HG03025 (cell line): ENCODE data around the gene RAPGEF3.

Experiments used
- ATAC-seq: cut with Tn5 transposase; IDR thresholded peaks from one replicate; pipeline ENCODE4 v1.9.1; 2021; ENCODE audit warnings: mild to moderate bottlenecking, moderate library complexity; ENCODE audit not compliant: unreplicated experiment, low FRiP score

RAPGEF3 gene

GRCh38 chr12:47725893-47726292, 32.8 kb downstream of the RAPGEF3 start:
- ATAC-seq: peak; percentile 81

GRCh38 chr12:47725091-47725772, 33.4 kb downstream of the RAPGEF3 start, which contains the start of gene ENDOU:
TSS of gene ENDOU (minus strand) at chr12:47725490. CDS start at chr12:47725413, 77 bp downstream.
- no peak for ATAC-seq

GRCh38 chr12:47722941-47723631, 35.6 kb downstream of the RAPGEF3 start:
- ATAC-seq: no peak

DNA sequence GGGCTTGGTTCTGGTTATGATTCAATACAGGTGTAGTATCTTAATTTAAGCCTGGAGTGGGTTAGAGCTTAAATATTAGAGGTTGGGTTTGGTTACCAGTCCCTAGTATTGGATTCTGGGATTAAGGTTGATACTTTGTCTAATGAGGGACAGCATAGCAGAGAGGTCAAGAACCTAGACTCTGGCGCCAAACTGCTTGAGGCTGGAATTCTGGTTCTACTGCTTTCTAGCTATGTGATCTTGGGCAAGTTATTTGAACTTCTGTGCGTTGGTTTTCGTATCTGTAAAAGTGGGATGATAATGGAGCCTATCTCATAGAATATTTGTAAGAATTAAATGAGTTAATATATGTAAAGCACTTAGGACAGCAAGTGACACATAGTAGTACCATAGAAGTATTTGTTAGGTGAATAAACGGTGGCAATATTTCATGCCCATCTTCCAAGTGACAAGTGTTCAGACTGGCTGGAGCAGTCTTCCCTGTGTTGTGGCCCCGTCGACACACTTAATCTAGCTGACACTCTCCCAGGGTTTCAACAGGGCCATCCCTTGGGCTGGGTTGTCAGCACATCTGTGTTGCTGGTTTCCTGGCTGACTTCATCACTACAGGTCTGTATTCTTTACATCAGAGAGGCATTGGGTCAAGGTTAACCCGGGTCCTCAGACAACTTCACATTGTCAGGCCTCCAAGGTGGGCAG, 36.4 kb downstream of the RAPGEF3 start:
- ATAC-seq: no peak

GRCh38 chr12:47721431-47721973, 37.2 kb downstream of the RAPGEF3 start:
- no peak for ATAC-seq

- ATAC-seq: no peak
Observed at GRCh38 chr12:47718531-47718930, 40.1 kb downstream of the RAPGEF3 start.

DNA sequence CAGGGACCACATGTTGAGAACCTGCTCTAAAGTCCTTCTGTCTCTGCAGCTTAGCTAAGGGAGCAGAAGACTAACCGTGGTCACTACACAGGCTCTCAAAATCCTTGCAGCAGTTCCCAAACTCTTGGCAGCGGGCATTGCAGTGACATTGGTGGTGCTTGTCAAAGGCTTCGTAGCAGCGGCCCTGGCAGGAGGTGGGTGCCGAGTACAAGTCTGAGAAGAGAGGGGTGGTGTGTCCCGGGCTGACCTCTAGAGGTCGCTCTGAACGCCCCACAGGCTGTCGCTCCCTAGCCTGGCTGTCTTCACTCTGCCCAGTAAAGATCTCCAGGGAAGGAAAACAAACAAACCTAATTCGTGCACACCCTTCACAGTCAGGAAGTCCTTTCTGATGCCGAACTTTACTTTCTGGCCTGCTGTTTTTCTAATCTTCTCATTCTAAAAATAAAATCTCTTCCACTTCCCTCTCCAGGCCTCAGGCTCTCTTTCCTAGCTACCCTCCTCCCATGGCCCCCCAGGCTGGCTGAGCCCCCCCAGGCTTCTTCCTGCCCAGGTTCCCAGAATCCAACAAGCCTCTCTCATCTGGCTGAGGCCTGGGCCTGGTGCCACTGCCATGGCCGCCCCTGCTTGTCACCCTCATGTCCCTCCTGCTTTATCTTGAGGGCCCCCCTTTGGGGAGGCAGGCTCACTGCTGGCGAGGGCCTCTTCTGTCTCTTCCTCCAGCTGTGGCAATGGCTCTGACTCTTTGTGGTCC, 41.1 kb downstream of the RAPGEF3 start:
- ATAC-seq: no peak

- no peak for ATAC-seq
Observed at GRCh38 chr12:47717046-47717442, 41.6 kb downstream of the RAPGEF3 start.

GRCh38 chr12:47715877-47716548, 42.7 kb downstream of the RAPGEF3 start:
- ATAC-seq: no peak

- peak; percentile 50 for ATAC-seq
Observed at GRCh38 chr12:47715393-47715876, 43.2 kb downstream of the RAPGEF3 start.

GRCh38 chr12:47714826-47715386, 43.8 kb downstream of the RAPGEF3 start:
- ATAC-seq: no peak

DNA sequence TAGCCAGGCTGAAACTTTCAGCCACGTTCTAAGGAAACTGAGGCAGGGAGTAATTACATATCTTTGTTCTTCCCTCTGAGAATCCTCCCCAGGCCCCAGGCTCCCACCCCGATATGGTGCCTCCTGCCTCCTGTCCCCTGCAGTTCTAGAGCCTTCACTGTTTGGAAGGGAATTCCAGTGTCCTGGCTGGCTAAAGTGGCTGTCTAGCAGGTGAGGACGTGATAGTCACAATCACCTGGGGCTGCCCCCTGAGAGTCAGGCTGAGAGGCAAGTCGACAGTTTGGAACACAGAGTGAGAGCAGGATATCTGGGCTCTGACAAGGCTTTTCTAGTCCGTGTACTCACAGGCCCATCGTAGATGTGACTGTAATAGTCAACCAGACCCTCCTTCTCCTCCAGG, 46.5 kb downstream of the RAPGEF3 start:
- ATAC-seq: no peak

DNA sequence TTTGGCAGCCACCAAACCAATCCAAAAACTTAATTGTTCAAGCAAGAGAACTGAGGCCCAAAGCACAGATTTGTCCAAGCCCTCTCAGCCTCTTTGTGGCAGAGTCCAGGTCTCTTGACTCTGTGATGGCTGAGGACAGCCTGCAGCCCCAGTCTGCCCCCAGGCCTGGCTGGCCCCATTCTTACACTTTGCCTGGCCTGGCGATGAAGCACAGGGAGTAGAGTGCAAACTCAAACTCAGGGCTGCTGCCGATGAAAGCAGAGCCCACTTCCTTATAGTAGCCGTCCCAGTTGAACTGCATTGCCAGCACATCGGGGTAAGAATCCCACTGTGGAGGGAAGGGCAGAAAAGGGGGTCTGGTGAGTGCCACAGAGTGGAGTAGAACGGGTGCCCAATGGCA, 47.2 kb downstream of the RAPGEF3 start:
- ATAC-seq: no peak

DNA sequence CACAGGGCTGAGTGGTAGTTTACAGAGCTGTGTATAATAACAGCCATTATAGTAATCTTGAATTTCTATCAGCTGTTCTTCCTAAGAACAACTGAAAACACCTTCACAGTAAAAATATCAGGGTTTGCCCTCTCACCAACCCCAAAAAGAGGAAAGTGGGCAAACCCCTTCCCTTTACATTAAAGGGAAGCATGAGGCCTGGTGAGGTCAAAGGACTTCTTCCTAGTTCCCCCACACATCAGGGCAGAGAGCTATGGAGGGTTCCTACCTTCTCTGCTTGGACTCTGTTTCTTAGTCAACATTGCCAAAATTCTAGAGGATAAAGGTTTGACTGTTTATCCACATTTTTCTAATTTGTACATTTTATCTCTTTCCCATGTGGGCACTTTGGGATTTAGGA, 48.4 kb downstream of the RAPGEF3 start:
- no peak for ATAC-seq

DNA sequence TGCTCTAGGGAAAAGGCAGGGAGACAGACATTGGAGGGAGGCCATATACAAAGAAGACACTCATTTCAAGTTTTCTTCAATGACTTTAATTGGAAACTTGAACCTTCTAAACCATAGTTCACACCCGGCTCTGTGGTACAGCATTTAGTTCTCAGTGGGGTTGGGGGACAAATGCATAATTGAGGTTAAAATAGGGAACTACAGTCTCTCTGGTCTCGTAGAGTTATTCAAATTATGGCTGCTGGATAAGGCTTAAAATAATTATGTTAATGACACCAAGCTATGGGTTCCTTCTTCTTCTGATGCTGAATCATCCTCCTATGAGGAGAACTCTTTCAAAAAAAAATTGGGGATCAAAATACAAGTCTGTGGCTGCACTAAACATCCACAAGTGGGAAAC, 49.0 kb downstream of the RAPGEF3 start:
- ATAC-seq: no peak

DNA sequence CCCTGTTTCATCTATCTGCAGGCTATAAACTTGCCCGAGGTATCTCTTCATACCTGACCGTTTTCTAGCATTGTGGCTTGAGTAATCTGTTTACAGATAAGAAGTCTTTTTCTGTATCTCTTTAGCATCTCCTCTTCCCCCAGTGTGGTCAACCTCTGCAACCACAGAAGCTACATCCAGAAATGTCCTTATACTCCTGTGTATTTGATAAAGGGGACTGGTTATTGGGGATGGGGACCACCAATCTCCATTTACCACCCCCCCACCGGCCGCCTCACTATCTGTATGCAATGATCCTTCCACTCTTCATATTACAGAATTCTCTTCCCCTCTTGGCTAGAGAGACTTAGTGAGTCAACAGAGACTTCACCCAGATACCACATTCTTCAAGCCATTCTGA, 49.4 kb downstream of the RAPGEF3 start:
- ATAC-seq: no peak

DNA sequence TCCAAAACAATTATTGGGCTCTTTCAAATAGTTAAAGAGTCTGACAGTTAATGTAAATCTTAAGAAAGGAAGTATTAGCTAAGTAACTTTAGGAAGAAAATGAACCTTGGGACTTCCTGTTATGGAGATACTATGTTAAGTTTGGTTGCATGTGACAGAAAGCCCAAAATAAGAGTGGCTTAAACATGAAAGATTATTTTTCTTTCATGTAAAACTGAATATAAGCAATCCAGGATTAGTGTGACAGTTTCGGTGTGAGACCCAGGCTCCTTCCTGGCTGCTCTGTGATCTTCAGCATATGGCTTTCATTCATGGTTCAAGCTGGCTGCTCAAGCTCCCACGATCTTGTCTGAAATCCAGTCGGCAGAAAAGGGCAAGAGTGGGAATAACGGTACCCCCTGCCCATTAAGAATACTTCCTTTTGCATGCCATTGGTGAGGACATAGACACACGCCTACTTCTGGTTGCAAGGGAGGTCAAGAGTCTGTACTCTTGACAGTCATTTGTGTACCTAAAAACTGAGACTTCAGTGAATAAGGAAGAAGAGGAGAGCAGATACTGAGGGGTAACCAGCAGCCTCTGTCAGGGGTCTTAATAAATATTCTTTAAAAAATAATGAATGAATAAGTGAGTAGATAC, 50.7 kb downstream of the RAPGEF3 start:
- no peak for ATAC-seq

- ATAC-seq: no peak
Observed at GRCh38 chr12:47707355-47707754, 51.3 kb downstream of the RAPGEF3 start.
